HG02885 (cell line): ENCODE results near the gene NBPF20.
"Not testable (repeated sequence)": the region's sequence is repeated elsewhere in the genome, so short reads cannot be mapped to it uniquely, and the experiment has no call there.

Source experiments
- ATAC-seq: cut with Tn5 transposase; IDR thresholded peaks from one replicate; pipeline ENCODE4 v1.9.1; 2021; ENCODE audit warnings: mild to moderate bottlenecking; ENCODE audit not compliant: unreplicated experiment, poor library complexity

The NBPF20 gene, protein sequence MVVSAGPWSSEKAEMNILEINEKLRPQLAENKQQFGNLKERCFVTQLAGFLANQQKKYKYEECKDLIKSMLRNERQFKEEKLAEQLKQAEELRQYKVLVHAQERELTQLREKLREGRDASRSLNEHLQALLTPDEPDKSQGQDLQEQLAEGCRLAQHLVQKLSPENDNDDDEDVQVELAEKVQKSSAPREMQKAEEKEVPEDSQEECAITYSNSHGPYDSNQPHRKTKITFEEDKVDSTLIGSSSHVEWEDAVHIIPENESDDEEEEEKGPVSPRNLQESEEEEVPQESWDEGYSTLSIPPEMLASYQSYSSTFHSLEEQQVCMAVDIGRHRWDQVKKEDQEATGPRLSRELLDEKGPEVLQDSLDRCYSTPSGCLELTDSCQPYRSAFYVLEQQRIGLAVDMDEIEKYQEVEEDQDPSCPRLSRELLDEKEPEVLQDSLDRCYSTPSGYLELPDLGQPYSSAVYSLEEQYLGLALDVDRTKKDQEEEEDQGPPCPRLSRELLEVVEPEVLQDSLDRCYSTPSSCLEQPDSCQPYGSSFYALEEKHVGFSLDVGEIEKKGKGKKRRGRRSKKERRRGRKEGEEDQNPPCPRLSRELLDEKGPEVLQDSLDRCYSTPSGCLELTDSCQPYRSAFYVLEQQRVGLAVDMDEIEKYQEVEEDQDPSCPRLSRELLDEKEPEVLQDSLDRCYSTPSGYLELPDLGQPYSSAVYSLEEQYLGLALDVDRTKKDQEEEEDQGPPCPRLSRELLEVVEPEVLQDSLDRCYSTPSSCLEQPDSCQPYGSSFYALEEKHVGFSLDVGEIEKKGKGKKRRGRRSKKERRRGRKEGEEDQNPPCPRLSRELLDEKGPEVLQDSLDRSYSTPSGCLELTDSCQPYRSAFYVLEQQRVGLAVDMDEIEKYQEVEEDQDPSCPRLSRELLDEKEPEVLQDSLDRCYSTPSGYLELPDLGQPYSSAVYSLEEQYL (N-terminal part only)

DNA sequence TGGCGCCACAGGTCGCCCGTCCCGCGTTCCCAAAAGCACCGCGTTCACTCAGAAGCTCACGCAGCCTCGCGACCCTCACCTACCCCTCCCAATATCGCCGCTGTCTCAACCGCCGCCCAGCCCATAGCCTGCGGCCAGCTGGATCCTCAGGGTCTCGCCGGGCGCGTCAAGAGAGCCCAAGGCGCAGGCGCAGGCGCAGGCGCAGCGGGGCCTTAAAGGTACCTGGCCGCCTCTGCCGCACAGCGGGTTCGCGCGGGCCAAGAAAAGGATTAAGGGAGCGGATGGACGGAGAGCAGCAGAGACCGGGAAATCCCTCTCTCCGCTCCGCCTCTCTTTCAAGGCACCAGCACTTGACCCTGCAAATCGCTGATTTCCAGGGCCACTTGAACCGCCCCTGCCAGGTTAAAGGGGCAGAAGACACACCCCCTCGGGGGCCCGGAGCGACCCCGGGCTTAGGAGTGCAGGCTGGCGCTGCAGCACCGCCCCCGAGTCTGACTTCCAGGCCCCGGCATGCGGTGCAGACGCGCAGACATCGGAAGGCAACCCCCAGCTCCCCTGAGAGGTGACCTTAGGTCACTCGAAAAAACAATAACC is at the start of gene NBPF20:
TSS of gene NBPF20 (minus strand) at position 168 of the 594 bp plus-strand sequence. CDS start 20,331 bp downstream, outside the sequence.
- peak; percentile 91 for ATAC-seq

- not testable (repeated sequence) for ATAC-seq
Measured at GRCh38 chr1:145474837-145475368, 49.5 kb upstream of the NBPF20 start.

GRCh38 chr1:145472731-145473130 is 47.3 kb upstream of the NBPF20 start:
- not testable (repeated sequence) for ATAC-seq

GRCh38 chr1:145471365-145471764 is 46.0 kb upstream of the NBPF20 start:
- ATAC-seq: not testable (repeated sequence)

DNA sequence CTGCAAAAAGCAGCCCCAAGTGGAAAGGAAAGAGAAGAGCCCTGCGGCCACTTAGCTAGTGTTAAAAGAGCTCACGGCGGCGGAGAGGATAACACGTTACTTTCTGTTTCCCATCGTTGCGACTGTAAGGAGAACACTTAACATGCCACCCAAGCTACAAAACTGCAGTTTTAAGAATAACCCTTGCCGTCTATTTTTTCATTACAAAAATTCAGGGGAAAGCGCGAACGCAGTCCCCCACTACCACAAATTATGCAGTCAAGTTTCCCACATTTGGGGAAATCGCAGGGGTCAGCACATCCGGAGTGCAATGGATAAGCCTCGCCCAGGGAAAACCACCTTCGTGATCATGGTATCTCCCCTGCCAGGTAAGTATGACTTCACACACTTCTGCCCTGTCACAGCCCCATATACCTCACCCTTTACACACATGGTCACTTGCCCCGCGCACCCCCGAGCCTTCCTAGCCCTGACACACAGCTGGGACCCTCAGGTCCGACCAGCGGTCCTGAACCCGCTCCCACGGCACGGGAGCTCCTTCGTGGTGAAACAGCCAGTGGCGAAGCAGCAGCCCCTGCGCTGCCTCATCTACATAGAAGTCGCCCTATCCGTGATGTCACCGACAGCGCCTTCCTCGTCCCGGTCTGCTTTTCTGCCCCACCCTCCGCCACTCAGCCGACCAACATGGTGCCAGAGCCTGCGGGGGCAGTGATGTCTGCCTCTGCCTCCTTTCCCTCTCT is 40.2 kb upstream of the NBPF20 start:
- peak; percentile 89 for ATAC-seq

DNA sequence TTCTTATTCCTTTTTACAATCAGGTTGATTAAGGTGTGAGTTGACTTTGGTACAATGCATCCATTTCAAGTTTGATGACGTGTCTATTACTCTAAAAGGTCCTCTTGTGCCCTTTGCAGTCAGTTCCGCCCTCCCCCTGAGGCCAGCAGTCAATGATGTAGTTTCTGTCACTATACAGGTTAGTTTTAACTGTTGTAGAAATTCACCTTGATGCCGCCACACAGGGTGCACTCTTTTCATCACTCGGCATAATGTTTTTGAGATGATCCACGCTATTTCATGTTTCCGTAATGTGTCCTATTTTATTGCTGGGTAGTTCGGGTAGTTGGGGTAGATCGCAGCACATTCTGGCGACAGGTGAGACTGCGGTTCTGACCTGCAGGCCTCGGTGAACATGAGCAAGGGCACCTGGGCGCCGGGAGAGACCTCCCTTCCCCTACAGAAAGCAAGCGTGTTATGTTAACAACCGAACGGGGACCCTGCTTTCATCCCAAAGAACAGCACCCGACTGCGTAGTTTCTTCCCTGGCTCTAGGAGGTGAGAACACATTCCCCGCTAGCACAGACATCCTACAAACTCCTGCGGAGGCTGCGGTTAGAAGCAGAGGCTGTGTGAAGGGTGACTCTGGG is 39.4 kb upstream of the NBPF20 start:
- not testable (repeated sequence) for ATAC-seq

DNA sequence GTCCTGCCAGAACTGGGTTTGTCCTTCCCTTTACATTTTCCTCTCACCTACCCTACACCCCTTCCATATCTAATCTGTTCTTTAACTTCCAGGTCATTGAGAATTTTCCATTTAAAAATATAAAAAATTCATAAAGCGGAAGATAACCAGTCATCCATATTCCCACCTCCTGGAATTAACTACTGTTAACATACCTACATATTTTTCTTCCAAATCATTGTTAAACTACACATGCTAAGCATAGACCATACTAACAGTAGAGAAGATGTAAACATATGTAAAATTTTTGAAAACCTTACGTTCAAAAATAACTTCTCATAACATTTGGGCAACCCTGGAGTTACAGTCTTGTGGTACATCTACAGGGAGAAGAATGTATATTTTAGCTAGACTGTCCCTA is 38.6 kb upstream of the NBPF20 start:
- ATAC-seq: not testable (repeated sequence)

GRCh38 chr1:145460684-145461083 is 35.3 kb upstream of the NBPF20 start:
- not testable (repeated sequence) for ATAC-seq

DNA sequence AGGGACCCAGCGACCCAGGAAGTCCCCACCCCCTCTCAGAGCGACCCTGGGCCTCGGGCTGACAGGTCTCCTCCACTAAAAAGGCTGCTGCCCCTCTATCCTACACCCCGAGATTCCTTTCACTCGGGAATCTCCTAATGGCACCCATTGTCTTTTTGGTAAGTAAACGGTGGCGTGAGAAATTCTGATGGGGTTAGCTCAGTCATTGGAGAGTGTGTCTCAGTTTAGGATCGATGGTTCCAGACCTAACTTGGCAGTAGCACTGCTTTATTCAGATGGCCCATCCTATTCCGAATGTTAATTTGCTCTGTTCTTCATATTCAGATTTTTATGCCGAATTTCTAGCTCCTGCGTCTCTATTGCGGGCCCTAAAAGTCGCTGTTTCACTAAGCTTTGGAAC is 34.6 kb upstream of the NBPF20 start:
- not testable (repeated sequence) for ATAC-seq

GRCh38 chr1:145459591-145459990 is 34.2 kb upstream of the NBPF20 start:
- not testable (repeated sequence) for ATAC-seq

- not testable (repeated sequence) for ATAC-seq
Measured at GRCh38 chr1:145459063-145459462, 33.7 kb upstream of the NBPF20 start.

- not testable (repeated sequence) for ATAC-seq
Measured at GRCh38 chr1:145454824-145455177, 29.4 kb upstream of the NBPF20 start.

DNA sequence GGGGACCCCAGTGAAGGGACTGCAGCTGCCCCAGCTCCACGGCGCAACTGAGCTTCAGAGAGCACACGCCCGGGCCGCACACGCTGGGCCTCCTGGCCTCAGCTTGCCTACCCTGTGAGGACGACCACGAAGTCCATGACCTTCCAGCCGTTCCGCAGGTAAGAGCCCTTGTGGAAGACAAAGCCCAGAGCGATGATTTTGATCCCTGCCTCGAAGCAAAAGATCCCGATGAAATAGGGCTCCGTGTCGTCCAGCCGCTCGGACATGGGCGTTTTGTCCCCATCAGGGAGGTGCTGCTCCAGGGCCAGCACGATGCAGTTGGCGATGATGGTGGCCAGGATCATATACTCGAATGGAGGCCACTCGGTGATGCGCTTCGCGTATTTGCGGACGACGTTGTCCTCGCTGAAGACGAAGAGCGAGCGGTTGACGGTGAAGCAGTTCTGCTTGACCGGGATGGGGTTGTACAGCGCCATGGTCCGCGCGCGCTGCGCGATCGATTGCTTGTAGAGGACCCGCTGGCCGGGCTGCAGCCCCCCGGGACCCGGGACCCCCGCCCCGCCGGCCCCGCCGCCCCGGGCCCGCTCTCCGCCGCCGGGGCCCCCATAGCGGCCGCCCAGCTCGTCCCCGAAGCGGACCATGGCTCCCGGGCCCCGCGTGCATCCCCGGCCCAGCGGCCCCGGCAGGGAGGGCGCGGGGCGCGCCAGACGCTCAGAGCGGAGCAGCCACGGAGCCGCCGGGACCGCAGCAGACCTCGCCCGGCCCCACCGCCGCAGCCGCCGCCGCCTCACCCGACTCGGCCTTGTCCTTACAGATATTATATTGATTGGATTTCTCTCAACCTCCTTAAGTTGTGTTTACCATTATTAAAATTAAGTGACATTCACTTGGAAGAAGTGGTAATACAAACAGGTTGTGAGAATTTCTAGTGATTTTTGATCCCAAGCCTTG is 28.7 kb upstream of the NBPF20 start:
- not testable (repeated sequence) for ATAC-seq

- not testable (repeated sequence) for ATAC-seq
Measured at GRCh38 chr1:145452506-145452905, 27.1 kb upstream of the NBPF20 start.

GRCh38 chr1:145451914-145452313 is 26.5 kb upstream of the NBPF20 start:
- not testable (repeated sequence) for ATAC-seq

GRCh38 chr1:145445219-145445618 is 19.8 kb upstream of the NBPF20 start:
- not testable (repeated sequence) for ATAC-seq

DNA sequence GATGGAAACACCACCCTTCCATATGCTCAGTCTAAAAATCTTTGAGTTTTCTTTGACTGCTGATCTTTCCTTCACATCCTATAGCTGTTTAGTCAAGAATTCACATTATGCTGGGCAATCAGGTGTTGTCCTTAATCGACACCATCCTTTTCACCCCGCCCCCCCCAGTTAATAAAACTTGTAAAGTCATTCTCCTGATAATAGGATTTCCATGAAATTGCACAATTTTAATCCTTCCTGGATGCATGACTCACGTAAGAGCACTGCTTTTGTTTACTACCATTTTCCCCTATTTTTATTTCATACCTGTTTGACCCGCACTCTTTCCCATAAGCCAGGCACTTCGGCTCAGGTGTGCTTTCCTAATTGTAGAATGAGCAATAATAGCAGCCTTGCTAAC is 16.9 kb upstream of the NBPF20 start:
- not testable (repeated sequence) for ATAC-seq
